ENCODE results near the gene MUTYH. TPM values are rescaled to one million over a fixed set of nuclear protein-coding genes. Genes with fewer than 3 reads are reported as not detected.

Gene MUTYH
- total RNA-seq, 1 experiment from 2014 or later, result 65.7 TPM

GRCh38 chr1:45335855-45336324, 4.3 kb downstream of the MUTYH start:
- peaks cover 31% of the 10 kb centered on the region for H3K36me3 Mint-ChIP-seq
- DNase-seq (ENCODE audit: low spot score) (no peak), ATAC-seq (no peak)
- no peak for TF ChIP-seq NFE2L1 (CRISPR knock-in tag; IDR thresholded peaks at IDR 0.05)
- no peak for TF ChIP-seq SP1 (CRISPR knock-in tag; conservative IDR thresholded peaks at IDR 0.05)
- POLR2A ChIA-PET, result interaction anchor here (1.3 kb wide), 1 partner anchor 9 kb away, joined by 5 read pairs; the partner anchor contains the start of gene HPDL
- peaks cover 4% of the 10 kb centered on the region for H3K9me3 Mint-ChIP-seq
- CTCF ChIA-PET, result interaction anchor here (0.8 kb wide), 2 partner anchors 13 to 321 kb away, joined by 3 to 4 read pairs; no protein-coding TSS in a partner anchor
- no peak overlapping the region for H3K4me3 Mint-ChIP-seq
- peaks cover 34% of the 10 kb centered on the region for H3K4me1 Mint-ChIP-seq
- peak overlapping the region; percentile 77 for H3K27ac Mint-ChIP-seq
- H3K27me3 Mint-ChIP-seq (ENCODE audit: low read depth), result no peaks in the 10 kb centered on the region

GRCh38 chr1:45334308-45335245, 5.7 kb downstream of the MUTYH start:
- POLR2A ChIA-PET, result interaction anchor here (0.6 to 1.0 kb wide), 2 partner anchors 8 to 31 kb away, joined by 3 read pairs; partner anchors contain the start of gene HPDL
- ATAC-seq, result peak; percentile 78

GRCh38 chr1:45332346-45332720, 7.9 kb downstream of the MUTYH start:
- Mint-ChIP-seq H3K27ac (no peak overlapping the region), H3K36me3 (peaks cover 32% of the 10 kb centered on the region), H3K27me3 (ENCODE audit: low read depth) (no peaks in the 10 kb centered on the region), H3K4me1 (peaks cover 48% of the 10 kb centered on the region), H3K9me3 (no peaks in the 10 kb centered on the region), H3K4me3 (no peak overlapping the region)
- ATAC-seq (no peak), DNase-seq (ENCODE audit: low spot score) (no peak)
- POLR2A ChIA-PET, result interaction anchor here (1.0 kb wide), 1 partner anchor 8 kb away, joined by 3 read pairs; the partner anchor contains the start of gene MUTYH
- no peak for TF ChIP-seq SP1 (CRISPR knock-in tag; conservative IDR thresholded peaks at IDR 0.05)
- TF ChIP-seq FOXP4 (CRISPR knock-in tag; IDR thresholded peaks at IDR 0.05), result no peak
- TF ChIP-seq EMX1 (CRISPR knock-in tag; IDR thresholded peaks at IDR 0.05), result no peak
- CTCF ChIA-PET, result no interaction called here

More at GRCh38 chr1:45334308-45335245, 5.7 kb downstream of the MUTYH start:
- Mint-ChIP-seq H3K36me3 (peaks cover 40% of the 10 kb centered on the region), H3K27me3 (ENCODE audit: low read depth) (no peaks in the 10 kb centered on the region), H3K9me3 (peaks cover 4% of the 10 kb centered on the region), H3K4me3 (no peak overlapping the region), H3K27ac (0 out of 2 replicates have a peak overlapping the region, but pooled peaks have one; percentile 6), H3K4me1 (peaks cover 32% of the 10 kb centered on the region)
- TF ChIP-seq CDX4 (CRISPR knock-in tag; IDR thresholded peaks at IDR 0.05; ENCODE audit: borderline replicate concordance) (no peak), SMAD3 (CRISPR knock-in tag; IDR thresholded peaks at IDR 0.05; ENCODE audit: borderline replicate concordance) (no peak)
- CTCF ChIA-PET, result interaction anchor here (0.6 to 1.6 kb wide), 9 partner anchors 12 to 274 kb away, joined by 3 to 4 read pairs (median 3); no protein-coding TSS in a partner anchor
- peak; percentile 36 for DNase-seq (ENCODE audit: low spot score)

GRCh38 chr1:45331436-45332345, 8.5 kb downstream of the MUTYH start:
- POLR2A ChIA-PET, result interaction anchor here (1.0 kb wide), 1 partner anchor 9 kb away, joined by 3 read pairs; the partner anchor contains the start of gene MUTYH
- Mint-ChIP-seq H3K27ac (no peak overlapping the region), H3K4me3 (no peak overlapping the region), H3K9me3 (no peaks in the 10 kb centered on the region), H3K27me3 (ENCODE audit: low read depth) (no peaks in the 10 kb centered on the region), H3K4me1 (peaks cover 44% of the 10 kb centered on the region), H3K36me3 (peaks cover 32% of the 10 kb centered on the region)
- ATAC-seq (no peak), DNase-seq (ENCODE audit: low spot score) (no peak)
- no peak for TF ChIP-seq FOXP1 (CRISPR knock-in tag; IDR thresholded peaks at IDR 0.05; ENCODE audit: borderline replicate concordance)
- no peak for TF ChIP-seq IRF1 (CRISPR knock-in tag; IDR thresholded peaks at IDR 0.05)
- no peak for TF ChIP-seq CDX4 (CRISPR knock-in tag; IDR thresholded peaks at IDR 0.05; ENCODE audit: borderline replicate concordance)
- no peak for TF ChIP-seq NFE2L1 (CRISPR knock-in tag; IDR thresholded peaks at IDR 0.05)
- no peak for TF ChIP-seq HMGA2 (CRISPR knock-in tag; IDR thresholded peaks at IDR 0.05)
- CTCF ChIA-PET, result no interaction called here

All from WTC11 (cell line).